Peyer's patch (tissue), 4 donors: Measurements from ENCODE around the gene SNRNP25. TPM values are rescaled to one million over a fixed set of nuclear protein-coding genes. Genes with fewer than 3 reads are reported as not detected.

Source experiments
- DNase-seq, 3 donors: peaks; one replicate each; pipeline ENCODE4 v3.0.0-alpha.2; 2017 to 2019
- H3K27ac ChIP-seq, 4 donors: fragments of 200-600 bp; sonication (generic); one replicate each; pipeline ENCODE4 v1.5.1; 2016 to 2019
- H3K27me3 ChIP-seq, 2 donors: fragments of 200-600 bp; sonication (generic); one replicate each; pipeline ENCODE4 v1.5.1; 2019
- H3K36me3 ChIP-seq, 3 donors: fragments of 200-600 bp; sonication (generic); one replicate each; pipeline ENCODE4 v1.5.1; 2016 to 2019
- H3K4me1 ChIP-seq, 4 donors: fragments of 200-600 bp; sonication (generic); one replicate each; pipeline ENCODE4 v1.5.1; 2016 to 2019
- H3K4me3 ChIP-seq, 4 donors: fragments of 200-600 bp; sonication (generic); 1 replicate in 3 of 4; 2 replicates in 1 of 4; pipeline ENCODE4 v1.5.1; 2016 to 2019; ENCODE audit warnings: mild to moderate bottlenecking in 1 of 4
- H3K9me3 ChIP-seq, 4 donors: fragments of 200-600 bp; sonication (generic); one replicate each; pipeline ENCODE4 v1.5.1; 2016 to 2019; ENCODE audit warnings: mild to moderate bottlenecking in 1 of 4
- CTCF ChIP-seq, 6 experiments: fragments of 450-650 bp in 4 of 6; fragments of 200-600 bp in 2 of 6; sonication (generic) in 1 of 6; IDR thresholded peaks; one replicate each; pipeline ENCODE4 v1.5.1; 2017 to 2019; ENCODE audit warnings: antibody characterized with exemption in 6 of 6, mild to moderate bottlenecking in 3 of 6, moderate library complexity in 1 of 6
- POLR2A ChIP-seq, 2 donors: fragments of 450-650 bp; IDR thresholded peaks; one replicate each; pipeline ENCODE4 v1.5.1; 2017; ENCODE audit warnings: antibody characterized with exemption in 2 of 2, mild to moderate bottlenecking in 2 of 2, moderate library complexity in 2 of 2
- total RNA-seq, 4 donors: library from RNA; depleted of rRNA; stranded (reverse); fragments of >200 nt; gene quantifications; one replicate each; pipeline ENCODE4 v1.1.0, GENCODE V29; 2016

The SNRNP25 gene
- total RNA-seq, 4 donors from 2014 or later = 8.7 to 17.6 (median 14.4) TPM

- Histone ChIP-seq H3K27me3 (no peaks in the 10 kb centered on the region), H3K27ac (no peak overlapping the region), H3K36me3 (peaks cover 0 to 60% (median 0%) of the 10 kb centered on the region in 3 donors), H3K4me1 (peaks cover 0 to 10% (median 0%) of the 10 kb centered on the region in 4 donors), H3K4me3 (no peak overlapping the region), H3K9me3 (no peaks in the 10 kb centered on the region)
- TF ChIP-seq CTCF (IDR thresholded peaks at IDR 0.05) = no peak
- no peak for TF ChIP-seq POLR2A (IDR thresholded peaks at IDR 0.05)
- no peak for DNase-seq
These were observed 9.4 kb downstream of the SNRNP25 start for GRCh38 chr16:62968-63391.

GRCh38 chr16:63466-63865 lies 9.8 kb downstream of the SNRNP25 start:
- DNase-seq = no peak
- H3K4me3 ChIP-seq = no peak overlapping the region
- H3K36me3 ChIP-seq = peaks cover 0 to 55% (median 0%) of the 10 kb centered on the region in 3 donors
- H3K27me3 ChIP-seq = no peaks in the 10 kb centered on the region
- no peak for TF ChIP-seq POLR2A (IDR thresholded peaks at IDR 0.05)
- TF ChIP-seq CTCF (IDR thresholded peaks at IDR 0.05) = no peak
- peaks cover 0 to 14% (median 0%) of the 10 kb centered on the region in 4 donors for H3K4me1 ChIP-seq
- no peaks in the 10 kb centered on the region for H3K9me3 ChIP-seq
- no peak overlapping the region for H3K27ac ChIP-seq

GRCh38 chr16:63998-64913 lies 10.6 kb downstream of the SNRNP25 start:
- Histone ChIP-seq H3K4me3 (no peak overlapping the region), H3K27me3 (no peaks in the 10 kb centered on the region), H3K4me1 (peaks cover 0 to 14% (median 0%) of the 10 kb centered on the region in 4 donors), H3K27ac (no peak overlapping the region), H3K36me3 (peaks cover 0 to 47% (median 0%) of the 10 kb centered on the region in 3 donors), H3K9me3 (no peaks in the 10 kb centered on the region)
- peak in 1 of 3 donors; percentile 34 for DNase-seq
- TF ChIP-seq POLR2A (IDR thresholded peaks at IDR 0.05) = no peak
- no peak for TF ChIP-seq CTCF (IDR thresholded peaks at IDR 0.05)

- Histone ChIP-seq H3K4me1 (peaks cover 0 to 14% (median 0%) of the 10 kb centered on the region in 4 donors), H3K27ac (no peak overlapping the region), H3K9me3 (no peaks in the 10 kb centered on the region), H3K4me3 (no peak overlapping the region), H3K27me3 (no peaks in the 10 kb centered on the region), H3K36me3 (peaks cover 0 to 40% (median 0%) of the 10 kb centered on the region in 3 donors)
- TF ChIP-seq POLR2A (IDR thresholded peaks at IDR 0.05) (no peak), CTCF (IDR thresholded peaks at IDR 0.05) (no peak)
- DNase-seq = no peak
These were observed 11.3 kb downstream of the SNRNP25 start for GRCh38 chr16:64914-65255.

- Histone ChIP-seq H3K4me3 (no peak overlapping the region), H3K9me3 (no peaks in the 10 kb centered on the region), H3K27me3 (no peaks in the 10 kb centered on the region), H3K27ac (no peak overlapping the region), H3K36me3 (peaks cover 0 to 33% (median 0%) of the 10 kb centered on the region in 3 donors), H3K4me1 (peaks cover 0 to 14% (median 0%) of the 10 kb centered on the region in 4 donors)
- peak; percentile 85 to 95 (median 90) for DNase-seq
- TF ChIP-seq POLR2A (IDR thresholded peaks at IDR 0.05) (no peak), CTCF (IDR thresholded peaks at IDR 0.05) (peak; percentile 91 to 99 (median 94))
These were observed 12.1 kb downstream of the SNRNP25 start for GRCh38 chr16:65745-66144.
